GM12892 (cell line): ENCODE data around the gene CACNA1F.

Experiments
- POLR2A ChIP-seq: IDR thresholded peaks from 2 replicates; pipeline ENCODE4 v1.6.1; 2011; ENCODE audit warnings: low read depth, low read length, control low read depth
- TAF1 ChIP-seq: IDR thresholded peaks from 2 replicates; pipeline ENCODE4 v1.6.1; 2011; ENCODE audit warnings: low read depth, mild to moderate bottlenecking, control low read depth, low read length, borderline replicate concordance

- TF ChIP-seq POLR2A (no peak), TAF1 (no peak)
Observed at GRCh38 chrX:49257846-49258748, 25.0 kb upstream of the CACNA1F start.
